KMS-11 (cell line): Measurements from ENCODE around the gene MPZL1.

Experiments used
- H2AFZ ChIP-seq: fragments of 200-600 bp; sonication (generic); 2 replicates; pipeline ENCODE4 v1.6.1; 2016; ENCODE audit warnings: antibody characterized with exemption, mixed run types, low read depth
- H3K27ac ChIP-seq: fragments of 200-600 bp; sonication (generic); 2 replicates; pipeline ENCODE4 v1.6.1; 2016; ENCODE audit warnings: mild to moderate bottlenecking, mixed run types
- H3K27me3 ChIP-seq: fragments of 200-600 bp; sonication (generic); 2 replicates; pipeline ENCODE4 v1.6.1; 2017; ENCODE audit warnings: mild to moderate bottlenecking, low read depth, mixed run types, moderate library complexity; ENCODE audit not compliant: insufficient read depth
- H3K36me3 ChIP-seq: fragments of 200-600 bp; sonication (generic); 2 replicates; pipeline ENCODE4 v1.6.1; 2017; ENCODE audit warnings: mild to moderate bottlenecking, mixed run types; ENCODE audit not compliant: insufficient read depth
- H3K4me1 ChIP-seq: fragments of 200-600 bp; sonication (generic); 2 replicates; pipeline ENCODE4 v1.6.1; 2016; ENCODE audit warnings: mild to moderate bottlenecking, low read depth, mixed run types; ENCODE audit not compliant: poor library complexity, severe bottlenecking
- H3K4me2 ChIP-seq: fragments of 200-600 bp; sonication (generic); 2 replicates; pipeline ENCODE4 v1.7.0; 2016; ENCODE audit warnings: mild to moderate bottlenecking, mixed run types
- H3K4me3 ChIP-seq: fragments of 200-600 bp; sonication (generic); IDR thresholded peaks from 2 replicates; pipeline ENCODE4 v1.6.1; 2017; ENCODE audit warnings: low read depth, low read length, mixed read lengths; ENCODE audit not compliant: insufficient read depth
- H3K79me2 ChIP-seq: fragments of 200-600 bp; sonication (generic); 2 replicates; pipeline ENCODE4 v1.6.1; 2016; ENCODE audit warnings: low read depth, mixed run types; ENCODE audit not compliant: insufficient read depth
- H3K9ac ChIP-seq: fragments of 200-600 bp; sonication (generic); 2 replicates; pipeline ENCODE4 v1.6.1; 2016; ENCODE audit warnings: mild to moderate bottlenecking, mixed run types
- H4K20me1 ChIP-seq: fragments of 200-600 bp; sonication (generic); 2 replicates; pipeline ENCODE4 v1.6.1; 2016; ENCODE audit warnings: mild to moderate bottlenecking, mixed run types; ENCODE audit not compliant: insufficient read depth
- CTCF ChIP-seq: fragments of 200-600 bp; sonication (generic); conservative IDR thresholded peaks from 2 replicates; pipeline ENCODE4 v1.6.1; 2017; ENCODE audit warnings: low read depth, mild to moderate bottlenecking, antibody characterized with exemption, low read length, moderate library complexity, mixed read lengths

Gene MPZL1

GRCh38 chr1:167774710-167775109, 52.9 kb downstream of the MPZL1 start:
- no peak overlapping the region for H3K4me3 ChIP-seq
- no peak for TF ChIP-seq CTCF

GRCh38 chr1:167775178-167775577, 53.4 kb downstream of the MPZL1 start:
- TF ChIP-seq CTCF: no peak
- H4K20me1 ChIP-seq: no peaks in the 10 kb centered on the region

More at GRCh38 chr1:167774710-167775109, 52.9 kb downstream of the MPZL1 start:
- H3K27ac ChIP-seq: no peak overlapping the region
- no peaks in the 10 kb centered on the region for H3K36me3 ChIP-seq
- no peak overlapping the region for H2AFZ ChIP-seq
- H3K4me1 ChIP-seq: no peaks in the 10 kb centered on the region
- H3K4me2 ChIP-seq: no peak overlapping the region
- H3K9ac ChIP-seq: no peak overlapping the region
- no peaks in the 10 kb centered on the region for H4K20me1 ChIP-seq
- no peaks in the 10 kb centered on the region for H3K79me2 ChIP-seq
- H3K27me3 ChIP-seq: no peaks in the 10 kb centered on the region

GRCh38 chr1:167776151-167776550, 54.4 kb downstream of the MPZL1 start:
- no peaks in the 10 kb centered on the region for H3K36me3 ChIP-seq
- H3K9ac ChIP-seq: no peak overlapping the region
- no peaks in the 10 kb centered on the region for H4K20me1 ChIP-seq
- TF ChIP-seq CTCF: no peak
- no peaks in the 10 kb centered on the region for H3K79me2 ChIP-seq
- no peak overlapping the region for H3K27ac ChIP-seq
- no peaks in the 10 kb centered on the region for H3K27me3 ChIP-seq
- no peak overlapping the region for H3K4me2 ChIP-seq
- no peak overlapping the region for H3K4me3 ChIP-seq
- no peak overlapping the region for H2AFZ ChIP-seq
- no peaks in the 10 kb centered on the region for H3K4me1 ChIP-seq

More at GRCh38 chr1:167775178-167775577, 53.4 kb downstream of the MPZL1 start:
- H3K27me3 ChIP-seq: no peaks in the 10 kb centered on the region
- H3K9ac ChIP-seq: no peak overlapping the region
- H3K4me3 ChIP-seq: no peak overlapping the region
- H3K4me1 ChIP-seq: no peaks in the 10 kb centered on the region
- H3K27ac ChIP-seq: no peak overlapping the region
- H2AFZ ChIP-seq: no peak overlapping the region
- H3K79me2 ChIP-seq: no peaks in the 10 kb centered on the region
- no peak overlapping the region for H3K4me2 ChIP-seq
- H3K36me3 ChIP-seq: no peaks in the 10 kb centered on the region

GRCh38 chr1:167776616-167777268, 55.0 kb downstream of the MPZL1 start:
- H3K4me1 ChIP-seq: no peaks in the 10 kb centered on the region
- TF ChIP-seq CTCF: no peak
- H3K4me2 ChIP-seq: no peak overlapping the region
- no peaks in the 10 kb centered on the region for H3K27me3 ChIP-seq
- H3K79me2 ChIP-seq: no peaks in the 10 kb centered on the region
- no peak overlapping the region for H3K9ac ChIP-seq
- H4K20me1 ChIP-seq: no peaks in the 10 kb centered on the region
- no peaks in the 10 kb centered on the region for H3K36me3 ChIP-seq
- no peak overlapping the region for H3K27ac ChIP-seq
- no peak overlapping the region for H3K4me3 ChIP-seq
- no peak overlapping the region for H2AFZ ChIP-seq
